RPMI7951 (cell line): ENCODE measurements around the gene TTC33. TPM values are rescaled to one million over a fixed set of nuclear protein-coding genes. Genes with fewer than 3 reads are reported as not detected.
"Not testable (repeated sequence)": the region's sequence is repeated elsewhere in the genome, so short reads cannot be mapped to it uniquely, and the experiment has no call there.

Experiments used
- DNase-seq: peaks from one replicate; pipeline ENCODE4 v3.0.0-alpha.2; 2012; ENCODE audit warnings: low read depth
- total RNA-seq: library from RNA; depleted of rRNA; stranded (reverse); fragments of >200 nt; shearing (Covaris generic); gene quantifications from 2 replicates; pipeline ENCODE4 v1.2.3, GENCODE V29; 2014

TTC33 gene
- total RNA-seq, 1 experiment from 2014 or later: 19.5 TPM

DNA sequence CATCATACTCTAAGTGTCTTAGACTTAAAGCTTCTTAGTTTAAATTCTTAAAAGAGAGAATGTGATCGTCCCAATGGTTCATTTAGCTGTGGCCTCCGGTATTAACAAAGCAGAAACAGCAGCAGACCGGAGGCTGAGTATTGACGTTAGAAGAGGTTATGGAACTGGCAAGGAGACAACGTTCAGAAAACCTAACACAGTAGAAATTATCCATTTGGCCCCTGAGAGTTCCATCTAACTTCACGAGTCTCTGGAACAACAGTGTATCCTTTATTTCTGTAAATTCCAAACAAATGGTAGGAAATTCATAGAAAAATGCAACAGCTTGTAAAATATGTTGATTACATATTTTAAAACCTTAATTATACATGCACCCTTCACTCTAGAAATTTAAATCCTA is 183.4 kb downstream of the TTC33 start:
- no peak for DNase-seq

DNA sequence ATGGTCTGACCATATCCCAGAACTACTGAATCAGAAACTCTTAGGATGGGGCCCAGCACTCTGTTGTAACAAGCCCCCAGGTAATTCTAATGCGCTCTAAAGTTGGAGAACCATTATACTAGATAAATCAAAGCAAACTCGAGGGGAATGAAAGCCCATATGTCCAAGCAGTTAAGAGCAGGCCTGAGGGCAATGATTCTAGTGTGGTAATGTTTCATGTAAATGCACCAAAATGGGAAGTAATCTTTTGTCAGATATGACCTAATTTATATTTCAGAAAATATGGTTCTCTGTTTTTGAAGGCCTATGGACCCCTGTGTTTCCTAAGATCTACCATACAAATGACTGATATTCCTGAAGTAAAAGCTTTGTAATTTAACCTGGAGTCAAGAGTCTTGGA is 184.0 kb downstream of the TTC33 start:
- DNase-seq: no peak

DNA sequence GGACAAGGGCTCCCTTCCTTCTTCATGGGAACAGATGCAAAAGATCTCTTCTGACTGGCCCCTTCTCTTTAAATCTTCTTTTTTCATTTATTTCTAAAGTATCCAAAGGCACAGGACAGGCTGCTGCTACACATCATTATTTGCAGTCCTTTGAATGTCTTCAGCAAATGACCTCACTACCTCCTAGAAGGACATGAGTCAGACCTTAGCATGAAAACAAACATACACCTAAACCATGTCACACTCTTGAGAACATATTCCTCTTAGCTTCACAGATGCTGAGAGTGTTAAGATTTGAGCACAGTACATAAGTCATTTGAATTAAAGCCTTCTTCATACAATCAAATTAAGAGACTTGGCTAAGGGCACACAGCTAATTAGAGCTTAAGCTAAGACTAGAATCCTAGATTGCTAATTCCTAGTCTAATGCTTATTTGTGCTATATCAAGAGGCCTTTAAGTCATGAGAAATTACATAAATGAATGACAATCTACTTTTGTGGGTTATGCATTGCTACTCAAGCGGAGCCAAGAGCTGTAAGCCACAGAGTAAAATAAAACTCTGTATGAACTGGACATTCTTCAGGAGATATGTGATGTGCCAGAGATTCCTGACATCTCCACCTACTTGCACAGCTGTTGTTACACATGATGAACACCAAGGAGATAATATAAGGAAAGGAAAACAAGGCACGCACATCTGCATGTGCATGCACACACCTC is 185.2 kb downstream of the TTC33 start:
- peak; percentile 30 for DNase-seq

DNA sequence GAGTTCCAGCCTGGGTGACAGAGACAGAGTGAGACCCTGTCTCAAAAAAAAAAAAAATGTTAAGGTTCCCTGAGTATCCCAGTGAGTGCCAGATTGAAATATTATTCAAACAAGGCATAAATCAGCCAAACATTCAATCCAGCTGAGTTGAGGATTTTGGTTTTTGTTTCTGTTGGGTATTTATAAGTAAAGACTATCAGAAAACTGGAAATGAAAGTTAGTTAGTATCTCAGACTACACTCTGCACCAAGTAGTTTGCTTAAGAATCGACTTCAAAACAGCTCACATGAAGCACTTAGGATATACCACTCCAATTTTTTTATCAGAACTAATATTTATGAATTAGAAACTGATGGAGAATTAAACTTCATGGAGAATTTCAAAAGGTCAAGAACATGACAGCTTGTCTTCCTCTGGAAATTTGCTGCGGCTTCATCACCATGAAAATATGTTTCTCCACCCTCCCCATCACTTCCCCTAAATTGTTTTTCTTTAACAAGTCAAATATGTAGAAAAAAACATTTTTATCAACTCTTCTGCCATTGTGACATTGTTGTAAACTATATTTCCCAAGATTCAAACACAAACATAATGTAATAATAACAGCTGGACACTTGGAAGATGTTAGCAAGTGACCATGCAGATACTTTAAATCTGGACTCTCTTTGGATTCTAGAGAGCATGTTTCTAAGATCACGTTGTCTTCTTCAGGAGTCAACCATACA is 186.1 kb downstream of the TTC33 start:
- no peak for DNase-seq

DNA sequence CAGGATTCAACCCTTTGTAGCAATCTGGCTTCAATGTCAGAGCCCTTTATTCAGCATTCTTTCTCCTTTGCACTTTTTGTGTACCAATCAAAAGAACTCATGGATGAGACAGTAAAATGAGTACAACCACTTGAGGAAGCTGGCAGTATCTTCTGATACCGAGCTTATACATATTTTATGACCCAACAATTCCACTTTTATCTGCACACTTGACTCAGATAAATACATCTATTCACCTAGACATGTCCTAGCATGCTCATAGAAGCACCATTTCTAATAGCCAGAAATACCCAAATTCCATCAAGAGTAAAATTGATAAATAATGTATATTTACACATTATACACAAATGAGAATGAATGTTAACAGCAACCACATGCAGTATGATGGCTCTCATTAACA is 187.2 kb downstream of the TTC33 start:
- no peak for DNase-seq

DNA sequence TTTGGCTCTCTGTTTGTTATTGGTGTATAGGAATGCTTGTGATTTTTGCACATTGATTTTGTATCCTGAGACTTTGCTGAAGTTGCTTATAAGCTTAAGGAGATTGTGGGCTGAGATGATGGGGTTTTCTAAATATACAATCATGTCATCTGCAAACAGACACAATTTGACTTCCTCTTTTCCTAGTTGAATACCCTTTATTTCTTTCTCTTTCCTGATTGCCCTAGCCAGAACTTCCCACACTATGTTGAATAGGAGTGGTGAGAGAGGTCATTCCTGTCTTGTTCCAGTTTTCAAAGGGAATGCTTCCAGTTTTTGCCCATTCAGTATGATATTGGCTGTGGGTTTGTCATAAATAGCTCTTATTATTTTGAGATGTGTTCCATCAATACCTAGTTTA is 192.6 kb downstream of the TTC33 start:
- DNase-seq: not testable (repeated sequence)

DNA sequence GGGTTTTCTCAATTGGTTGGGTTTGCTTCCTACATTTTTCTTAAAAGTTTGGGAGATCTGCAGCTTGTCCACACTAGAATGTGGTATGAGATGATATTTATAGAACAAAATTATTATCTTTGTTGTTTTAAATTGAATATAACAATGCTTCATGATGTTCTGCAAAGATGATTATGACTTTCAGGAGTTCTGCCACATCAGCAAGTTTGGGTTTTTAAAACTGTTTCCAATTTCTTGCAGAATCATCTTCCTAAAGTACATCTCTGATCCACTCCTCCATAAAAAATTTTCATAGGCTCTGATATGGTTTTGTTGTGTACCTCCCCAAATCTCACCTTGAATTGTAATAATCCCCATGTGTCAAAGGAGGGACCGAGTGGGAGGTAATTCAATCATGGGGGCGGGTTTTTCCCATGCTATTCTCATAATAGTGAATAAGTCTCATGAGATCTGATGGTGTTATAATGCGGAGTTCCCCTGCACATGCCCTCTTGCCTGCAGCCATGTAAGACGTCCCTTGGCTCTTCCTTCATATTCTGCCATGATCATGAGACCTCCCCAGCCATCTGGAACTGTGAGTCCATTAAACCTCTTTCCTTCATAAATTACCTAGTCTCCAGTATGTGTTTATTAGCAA is 195.2 kb downstream of the TTC33 start:
- DNase-seq: no peak

DNA sequence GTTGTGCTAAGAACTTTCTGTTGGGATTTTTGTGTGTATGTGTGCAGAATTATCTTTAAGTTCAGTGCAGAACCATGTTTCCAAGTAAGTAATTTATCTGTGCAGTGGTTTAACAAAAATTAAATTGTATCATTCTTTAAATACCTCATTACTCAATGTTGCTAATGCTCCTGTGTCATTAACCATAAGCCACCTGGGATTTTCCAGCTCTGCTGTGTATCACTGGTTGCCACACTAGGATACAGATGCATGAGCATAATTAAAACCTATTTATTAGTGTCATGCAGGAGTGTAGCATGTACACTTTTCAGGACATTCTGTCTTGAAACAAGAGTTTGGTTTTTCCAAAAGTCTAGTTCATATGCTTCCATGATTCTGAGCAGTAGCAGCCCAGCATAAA is 196.5 kb downstream of the TTC33 start:
- no peak for DNase-seq

DNA sequence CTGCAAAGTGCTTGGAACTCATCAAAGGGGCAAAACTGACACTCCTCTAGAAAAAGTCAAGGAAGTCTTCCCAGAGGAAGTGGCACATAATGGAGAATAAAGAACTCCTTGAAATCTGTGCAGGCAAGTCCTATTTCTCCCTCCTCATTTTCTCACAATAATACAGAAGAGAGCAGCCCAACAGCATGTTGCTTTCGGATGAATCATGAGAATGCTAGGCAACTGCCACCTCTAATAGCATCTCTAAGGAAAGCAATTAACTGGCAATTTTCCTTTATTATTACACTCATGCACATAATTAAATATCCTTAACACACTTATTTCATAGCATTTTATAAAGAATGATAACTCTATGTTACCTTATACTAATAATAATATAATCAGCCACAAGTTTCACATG is 198.3 kb downstream of the TTC33 start:
- DNase-seq: no peak

DNA sequence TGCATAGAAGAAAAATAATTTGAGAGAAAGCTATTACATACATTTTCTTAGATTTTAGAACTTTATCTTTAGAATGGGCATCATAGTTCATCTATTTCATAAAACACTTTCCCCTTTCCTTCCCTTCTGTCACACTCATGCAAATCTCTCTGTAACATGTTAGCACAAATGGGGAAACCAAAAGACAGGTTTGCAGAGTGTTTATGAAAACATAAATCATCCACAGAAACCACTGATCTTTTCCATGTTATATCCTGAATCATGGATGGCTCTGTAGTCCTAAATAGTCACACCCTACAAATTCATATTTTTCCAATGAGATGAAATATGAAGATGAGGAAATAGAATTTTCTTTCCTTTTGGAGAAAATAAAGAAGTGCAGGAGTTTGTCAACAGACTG is 198.9 kb downstream of the TTC33 start:
- no peak for DNase-seq

DNA sequence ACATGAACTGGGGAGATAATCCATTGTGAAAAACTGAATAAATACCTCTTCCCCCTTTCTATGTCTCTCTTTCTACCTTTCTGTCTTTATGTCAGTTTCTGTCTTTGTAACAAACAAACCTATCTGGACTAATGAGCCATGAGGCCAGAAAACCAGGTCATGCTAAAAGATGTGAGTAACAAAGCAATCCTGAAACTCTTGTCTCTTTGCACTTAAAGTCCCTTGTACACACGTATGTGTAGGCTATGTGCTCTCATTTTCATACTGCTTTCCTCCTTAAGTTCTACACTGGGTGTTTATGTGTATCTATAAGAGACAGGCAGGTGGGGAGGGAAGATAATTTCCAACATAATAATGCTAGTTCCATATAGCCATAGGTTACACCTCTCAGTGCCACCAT is 199.9 kb downstream of the TTC33 start:
- DNase-seq: no peak

DNA sequence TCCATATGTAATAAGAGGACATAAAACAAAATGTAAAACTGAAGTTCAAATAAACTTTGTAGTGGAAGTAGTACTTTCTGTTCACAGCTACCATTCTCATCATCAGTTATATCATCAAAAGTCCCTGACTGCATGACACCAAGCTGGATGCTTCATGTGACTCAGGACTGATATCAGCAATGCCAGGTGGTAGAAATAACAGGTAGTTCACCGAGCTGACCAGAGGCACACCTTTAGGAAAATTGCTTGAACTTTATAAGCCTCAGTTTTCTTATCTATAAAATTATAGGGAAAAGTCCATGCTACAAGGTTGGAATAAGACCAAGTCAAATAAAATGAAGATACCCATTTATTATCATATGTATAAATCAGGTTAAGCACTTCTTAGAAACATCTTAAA is 200.9 kb downstream of the TTC33 start:
- no peak for DNase-seq

DNA sequence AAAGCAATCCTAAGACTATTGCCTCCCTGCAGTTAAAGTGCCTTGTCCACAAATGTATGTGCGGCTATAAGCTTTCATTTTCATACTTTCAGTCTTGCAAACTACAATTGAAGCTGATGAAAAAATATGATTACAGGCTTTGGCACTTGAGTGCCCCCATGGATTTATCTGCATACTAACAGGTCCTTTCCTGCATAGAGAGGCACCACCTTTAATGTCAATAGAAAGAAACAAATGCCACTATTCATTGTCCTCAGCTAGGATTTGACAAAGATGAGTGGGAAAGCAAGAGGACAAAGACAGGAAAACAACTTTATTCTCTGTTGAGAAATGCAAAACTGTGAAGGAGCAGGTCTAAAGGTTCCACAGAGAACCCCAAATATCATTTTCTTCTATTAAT is 201.7 kb downstream of the TTC33 start:
- DNase-seq: no peak

DNA sequence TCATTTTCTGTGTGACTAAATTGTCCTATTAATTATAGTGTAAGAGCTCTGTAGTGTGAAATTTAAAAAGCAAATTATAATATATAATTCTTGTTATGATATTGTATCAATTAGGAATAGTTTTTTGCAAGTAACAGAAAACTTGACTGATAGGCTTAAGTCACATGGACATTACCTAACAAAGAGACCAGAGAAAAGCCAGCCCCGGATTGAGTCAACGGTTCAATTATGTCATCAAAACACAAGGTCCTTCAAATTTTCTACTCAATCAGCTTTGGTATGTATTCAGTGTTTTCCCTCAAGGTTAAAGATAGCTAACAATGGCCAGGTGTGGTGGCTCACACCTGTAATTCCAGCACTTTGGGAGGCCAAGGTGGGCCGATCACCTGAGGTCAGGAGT is 202.8 kb downstream of the TTC33 start:
- no peak for DNase-seq

DNA sequence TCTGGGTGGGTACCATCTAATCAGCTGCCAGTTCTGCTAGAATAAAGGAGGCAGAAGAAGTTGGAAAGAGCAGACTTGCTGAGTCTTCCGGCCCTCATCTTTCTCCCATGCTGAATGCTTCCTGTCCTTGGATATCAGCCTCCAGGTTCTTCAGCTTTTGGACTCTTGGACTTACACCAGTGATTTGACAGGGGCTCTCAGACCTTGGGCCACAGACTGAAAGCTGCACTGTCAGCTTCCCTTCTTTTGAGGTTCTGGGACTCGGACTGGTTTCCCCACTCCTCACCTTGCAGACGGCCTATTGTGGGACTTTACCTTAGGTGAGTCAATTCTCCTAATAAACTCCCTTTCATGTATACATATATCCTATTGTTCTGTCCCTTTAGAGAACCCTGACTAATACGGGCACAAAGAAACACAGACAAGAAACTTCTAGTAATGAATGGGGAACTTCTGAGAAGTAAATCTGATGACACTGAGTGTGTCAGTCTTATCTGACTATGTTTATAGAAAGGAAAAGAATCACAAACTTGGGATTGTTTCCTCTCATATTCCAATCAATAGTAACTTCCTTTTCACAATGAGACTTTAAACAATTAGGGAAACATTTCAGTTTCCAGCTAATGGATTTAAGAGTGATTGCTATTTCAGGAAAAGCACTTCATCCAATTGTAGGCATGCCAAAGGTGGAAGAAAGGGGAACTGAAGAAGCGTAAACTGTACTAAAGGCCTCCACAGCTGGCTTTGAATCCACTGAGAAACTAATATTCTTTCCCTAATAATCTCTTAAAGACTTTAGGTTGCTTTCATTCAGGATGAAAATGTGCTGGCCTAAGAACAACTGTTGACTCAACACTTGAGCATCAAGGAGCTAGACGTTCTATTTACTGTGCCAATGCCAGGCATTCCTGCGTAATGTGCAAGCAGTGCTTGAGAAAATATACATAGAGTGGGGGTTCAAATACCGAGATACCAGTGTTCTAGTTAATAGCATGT is 204.0 kb downstream of the TTC33 start:
- peak; percentile 83 for DNase-seq

DNA sequence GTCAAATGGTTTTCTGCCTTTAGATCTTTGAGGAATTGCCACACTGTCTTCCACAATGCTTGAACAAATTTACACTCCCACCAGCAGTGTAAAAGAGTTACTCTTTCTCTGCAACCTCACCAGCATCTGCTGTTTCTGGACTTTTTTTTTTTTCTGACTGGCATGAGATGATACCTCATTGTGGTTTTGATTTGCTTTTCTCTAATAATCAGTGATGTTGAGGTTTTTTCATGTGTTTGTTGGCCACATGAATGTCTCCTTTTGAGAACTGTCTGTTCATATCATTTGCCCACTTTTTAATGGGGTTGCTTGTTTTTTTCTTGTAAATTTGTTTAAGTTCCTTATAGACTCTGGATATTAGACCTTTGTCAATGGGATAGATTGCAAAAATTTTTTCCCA is 205.3 kb downstream of the TTC33 start:
- no peak for DNase-seq

DNA sequence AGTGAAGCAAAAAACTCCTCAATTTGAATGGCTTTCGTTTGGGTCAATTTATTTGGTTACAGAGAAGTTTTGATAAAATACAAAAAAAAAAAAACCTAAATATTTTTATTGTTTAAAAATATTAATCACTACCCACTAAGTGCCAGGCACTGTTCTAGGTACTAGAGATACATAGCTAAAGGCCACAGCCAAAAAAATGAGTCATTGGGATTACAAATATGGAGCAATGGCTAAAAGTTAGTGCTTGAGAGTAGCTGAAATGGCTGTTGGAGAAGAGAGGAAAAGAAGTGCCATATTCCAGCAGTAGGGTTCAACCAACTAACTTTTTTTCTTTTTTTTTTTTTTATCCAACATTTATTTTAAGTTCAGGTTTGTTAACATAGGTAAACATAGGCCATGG is 206.1 kb downstream of the TTC33 start:
- DNase-seq: peak; percentile 8

DNA sequence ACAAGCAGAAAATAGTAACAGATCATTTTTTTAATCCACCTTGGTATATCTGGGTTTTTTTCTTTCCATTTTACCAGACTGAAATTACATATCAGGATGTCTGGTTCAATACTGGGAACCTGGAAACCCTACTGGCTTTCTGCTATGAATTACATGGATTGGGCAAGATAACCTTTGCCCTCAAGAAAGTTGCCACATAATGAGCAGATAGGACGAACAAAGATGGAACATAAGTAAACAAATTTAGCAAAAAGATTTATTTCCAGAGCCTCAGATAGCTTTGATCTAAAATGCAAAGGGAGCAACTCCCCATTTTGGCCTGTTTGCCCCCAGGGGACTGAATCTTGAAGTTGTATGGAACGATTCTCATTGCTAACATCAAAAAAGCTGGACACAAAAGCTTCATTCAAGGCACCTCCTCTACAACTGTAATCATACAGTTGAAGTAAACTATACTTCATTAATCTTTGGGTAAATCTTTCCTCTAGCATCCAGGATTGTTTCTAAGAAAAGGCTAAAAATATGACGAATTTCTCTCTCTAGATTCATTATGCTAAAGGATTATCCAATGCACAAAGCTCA is 207.7 kb downstream of the TTC33 start:
- peak; percentile 26 for DNase-seq

DNA sequence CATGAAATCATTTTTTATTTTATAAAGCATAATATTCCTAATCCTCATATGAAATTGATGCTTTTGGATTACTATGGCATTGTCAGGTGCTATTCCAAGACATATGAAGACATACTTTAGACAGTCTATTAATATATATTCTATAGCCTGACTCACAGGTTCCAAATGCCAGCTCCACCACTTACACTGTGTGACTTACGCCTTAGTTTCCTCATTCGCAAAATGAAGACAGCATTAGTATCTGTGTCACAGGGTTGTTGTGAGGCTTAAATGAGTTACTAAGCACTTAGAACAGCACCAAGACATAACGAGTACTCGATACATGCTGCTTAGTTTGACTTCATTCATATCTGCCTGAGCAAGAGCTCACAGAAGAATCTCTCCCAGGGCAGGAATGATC is 208.2 kb downstream of the TTC33 start:
- no peak for DNase-seq

DNA sequence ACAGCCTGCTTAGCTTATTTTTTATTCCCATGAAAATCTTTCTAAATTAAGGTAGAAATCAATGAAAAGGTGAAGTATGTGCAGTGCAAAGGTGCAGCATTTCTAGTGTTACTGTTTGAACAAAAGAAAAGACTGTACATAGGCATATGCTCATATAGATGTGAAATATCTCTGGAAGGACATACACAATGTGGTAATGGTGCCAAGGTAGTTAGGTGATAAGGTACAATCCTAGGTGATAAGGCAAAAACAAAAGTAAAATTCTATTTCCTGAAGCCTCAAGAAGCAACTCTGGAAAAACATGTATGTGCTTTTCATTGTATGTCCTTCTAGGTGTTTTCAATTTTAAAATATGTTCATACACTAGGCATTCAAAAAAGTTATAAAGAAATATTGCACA is 215.5 kb downstream of the TTC33 start:
- DNase-seq: no peak

DNA sequence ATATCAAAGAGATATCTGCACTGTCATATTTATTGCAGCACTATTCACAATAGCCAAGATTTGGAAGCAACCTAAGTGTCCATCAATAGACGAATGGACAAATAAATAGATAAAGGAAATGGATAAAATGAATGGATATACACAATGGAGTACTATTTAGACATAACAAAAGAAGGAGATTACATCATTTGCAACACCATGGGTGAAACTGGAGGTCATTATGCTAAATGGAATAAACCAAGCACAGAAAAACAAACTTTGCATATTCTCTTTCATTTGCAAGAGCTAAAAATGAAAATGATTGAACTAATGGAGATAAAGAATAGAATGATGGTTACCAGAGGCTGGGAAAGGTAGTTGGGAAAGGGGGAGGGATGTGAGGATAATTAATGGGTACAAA is 231.1 kb downstream of the TTC33 start:
- no peak for DNase-seq

DNA sequence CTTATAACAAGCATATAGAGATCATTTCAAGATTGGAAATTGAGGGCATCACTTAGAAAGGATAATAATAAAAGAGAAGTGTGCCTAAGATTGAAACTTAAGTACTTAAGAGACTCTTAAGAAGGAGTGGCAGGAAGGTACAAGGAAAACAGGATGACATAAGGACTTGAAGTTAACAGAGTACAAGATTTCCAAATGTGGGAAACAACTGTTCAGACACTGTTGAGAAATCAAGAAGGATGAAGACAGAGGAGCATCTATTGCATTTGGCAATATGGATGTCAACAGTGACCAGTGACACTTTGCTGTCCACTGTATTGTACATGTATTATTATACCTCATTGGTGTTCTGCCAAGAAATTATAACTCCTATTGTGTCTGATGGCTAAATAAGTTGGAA is 233.8 kb downstream of the TTC33 start:
- DNase-seq: no peak
